ENCODE data around the gene TRIP6.

- TF ChIP-seq POLR2A (IDR thresholded peaks at IDR 0.05) (no peak), CTCF (IDR thresholded peaks at IDR 0.05) (no peak), POLR2AphosphoS5 (IDR thresholded peaks at IDR 0.05) (no peak), EP300 (IDR thresholded peaks at IDR 0.05) (no peak)
Measured at GRCh38 chr7:100882785-100883526, 15.8 kb downstream of the TRIP6 start.
